Thyroid gland (tissue), 4 donors: ENCODE results near the gene ADAMTSL3. TPM values are rescaled to one million over a fixed set of nuclear protein-coding genes. Genes with fewer than 3 reads are reported as not detected.

Experiments
- DNase-seq, 2 donors: peaks; one replicate each; pipeline ENCODE4 v3.0.0-alpha.2; 2019
- H3K27ac ChIP-seq, 3 donors: fragments of 200-600 bp; sonication (generic); 1 replicate in 2 of 3; 2 replicates in 1 of 3; pipeline ENCODE4 v1.5.1; 2016 to 2019; ENCODE audit warnings: mild to moderate bottlenecking in 1 of 3, moderate library complexity in 1 of 3
- H3K27me3 ChIP-seq: fragments of 200-600 bp; sonication (generic); one replicate; pipeline ENCODE4 v1.5.1; 2019
- H3K36me3 ChIP-seq, 2 donors: fragments of 200-600 bp; sonication (generic); one replicate each; pipeline ENCODE4 v1.5.1; 2016 to 2019
- H3K4me1 ChIP-seq, 2 donors: fragments of 200-600 bp; sonication (generic); one replicate each; pipeline ENCODE4 v1.5.1; 2017 to 2019
- H3K4me3 ChIP-seq, 3 donors: fragments of 200-600 bp; sonication (generic); replicated peaks in 1 of 3; 1 replicate in 2 of 3; 2 replicates in 1 of 3; pipeline ENCODE4 v1.5.1; 2016; ENCODE audit warnings: mild to moderate bottlenecking in 1 of 3
- H3K9me3 ChIP-seq: fragments of 200-600 bp; sonication (generic); one replicate; pipeline ENCODE4 v1.5.1; 2017
- POLR2A ChIP-seq, 2 donors: fragments of 450-650 bp; IDR thresholded peaks; one replicate each; pipeline ENCODE4 v1.6.1; 2017; ENCODE audit warnings: antibody characterized with exemption in 2 of 2, mild to moderate bottlenecking in 2 of 2, moderate library complexity in 1 of 2
- WGBS, 2 donors: methylation state at CpG; one replicate each; pipeline ENCODE4 v1.1.5; 2017; 5-methylcytosine and 5-hydroxymethylcytosine counted together
- intact Hi-C: fragments of 100-400 bp; cut with DNase I; formaldehyde crosslinking; loops from one replicate; pipeline ENCODE4 v1.15.1; 2023
- total RNA-seq, 4 donors: library from RNA; depleted of rRNA; stranded (reverse); fragments of >200 nt; gene quantifications; one replicate each; pipeline ENCODE4 v1.2.3, GENCODE V29; 2016
- TF ChIP-seq, protein P1 (sequence below), 6 experiments: fragments of 200-600 bp in 3 of 6; fragments of 450-650 bp in 3 of 6; sonication (generic) in 3 of 6; IDR thresholded peaks; one replicate each; pipeline ENCODE4 v1.5.1; 2016 to 2019; ENCODE audit warnings: antibody characterized with exemption in 6 of 6, mild to moderate bottlenecking in 2 of 6, inconsistent platforms in 1 of 6, moderate library complexity in 1 of 6

The ADAMTSL3 gene
- total RNA-seq, 4 donors from 2014 or later = 5.5 to 14.8 (median 6.5) TPM

DNA sequence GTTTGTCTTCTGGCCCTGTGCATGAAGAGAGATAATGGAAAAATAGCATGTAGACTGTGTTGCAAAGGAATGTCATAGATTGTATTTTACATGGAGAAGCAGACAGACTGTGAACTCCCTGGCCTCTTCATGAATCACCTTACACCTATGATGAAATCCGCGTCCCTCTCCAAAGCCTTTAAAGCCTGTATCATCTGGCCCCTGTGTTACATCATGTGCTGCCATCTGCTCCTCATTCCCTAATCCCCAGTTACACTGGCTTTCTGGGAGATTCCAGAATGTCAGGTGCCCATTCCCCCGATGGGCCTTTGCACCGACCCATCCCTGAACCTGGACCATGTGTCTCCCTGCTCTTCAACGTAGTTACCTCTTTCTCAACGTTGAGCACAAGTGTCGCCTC, 190.8 kb downstream of the ADAMTSL3 start:
- intact Hi-C loops = loop anchor here (10.0 kb wide), 1 partner anchor 270 kb away; no protein-coding TSS in a partner anchor
- WGBS, 2 donors = 94% methylated on average over 7 of the region's 7 CpGs
- TF ChIP-seq, protein P1, sequence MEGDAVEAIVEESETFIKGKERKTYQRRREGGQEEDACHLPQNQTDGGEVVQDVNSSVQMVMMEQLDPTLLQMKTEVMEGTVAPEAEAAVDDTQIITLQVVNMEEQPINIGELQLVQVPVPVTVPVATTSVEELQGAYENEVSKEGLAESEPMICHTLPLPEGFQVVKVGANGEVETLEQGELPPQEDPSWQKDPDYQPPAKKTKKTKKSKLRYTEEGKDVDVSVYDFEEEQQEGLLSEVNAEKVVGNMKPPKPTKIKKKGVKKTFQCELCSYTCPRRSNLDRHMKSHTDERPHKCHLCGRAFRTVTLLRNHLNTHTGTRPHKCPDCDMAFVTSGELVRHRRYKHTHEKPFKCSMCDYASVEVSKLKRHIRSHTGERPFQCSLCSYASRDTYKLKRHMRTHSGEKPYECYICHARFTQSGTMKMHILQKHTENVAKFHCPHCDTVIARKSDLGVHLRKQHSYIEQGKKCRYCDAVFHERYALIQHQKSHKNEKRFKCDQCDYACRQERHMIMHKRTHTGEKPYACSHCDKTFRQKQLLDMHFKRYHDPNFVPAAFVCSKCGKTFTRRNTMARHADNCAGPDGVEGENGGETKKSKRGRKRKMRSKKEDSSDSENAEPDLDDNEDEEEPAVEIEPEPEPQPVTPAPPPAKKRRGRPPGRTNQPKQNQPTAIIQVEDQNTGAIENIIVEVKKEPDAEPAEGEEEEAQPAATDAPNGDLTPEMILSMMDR (IDR thresholded peaks at IDR 0.05) = no peak
- TF ChIP-seq POLR2A (IDR thresholded peaks at IDR 0.05) = no peak
- H3K4me3 ChIP-seq = no peak overlapping the region
- no peaks in the 10 kb centered on the region for H3K27me3 ChIP-seq
- H3K4me1 ChIP-seq = no peaks in the 10 kb centered on the region
- no peaks in the 10 kb centered on the region for H3K36me3 ChIP-seq
- no peak for DNase-seq
- no peak overlapping the region for H3K27ac ChIP-seq
- H3K9me3 ChIP-seq = no peaks in the 10 kb centered on the region

DNA sequence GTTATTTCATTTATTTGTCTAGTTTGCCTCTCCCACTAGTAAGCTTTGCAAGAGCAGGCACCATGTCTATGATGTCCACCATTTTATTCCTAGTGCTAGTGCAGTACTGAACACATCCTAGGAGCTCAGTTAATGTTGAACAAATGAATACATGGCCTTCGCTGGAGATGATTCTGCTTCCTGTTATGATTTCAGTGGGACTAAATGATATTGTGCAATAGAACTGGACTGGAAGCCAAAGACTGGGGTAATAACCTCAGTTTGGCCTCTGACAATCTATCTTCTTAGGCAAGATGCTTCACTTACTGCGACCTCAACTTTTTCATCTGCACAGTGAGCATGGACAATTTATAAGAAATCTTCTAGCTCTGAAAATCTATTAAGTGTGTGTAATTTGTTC, 191.3 kb downstream of the ADAMTSL3 start:
- intact Hi-C loops = loop anchor here (10.0 kb wide), 1 partner anchor 270 kb away; no protein-coding TSS in a partner anchor
- WGBS, 2 donors = 53 to 55% methylated on average over 2 of the region's 2 CpGs
- H3K27me3 ChIP-seq = no peaks in the 10 kb centered on the region
- DNase-seq = no peak
- TF ChIP-seq, protein P1 (IDR thresholded peaks at IDR 0.05) = no peak
- TF ChIP-seq POLR2A (IDR thresholded peaks at IDR 0.05) = no peak
- no peak overlapping the region for H3K4me3 ChIP-seq
- no peaks in the 10 kb centered on the region for H3K36me3 ChIP-seq
- H3K27ac ChIP-seq = no peak overlapping the region
- no peaks in the 10 kb centered on the region for H3K4me1 ChIP-seq
- H3K9me3 ChIP-seq = no peaks in the 10 kb centered on the region

DNA sequence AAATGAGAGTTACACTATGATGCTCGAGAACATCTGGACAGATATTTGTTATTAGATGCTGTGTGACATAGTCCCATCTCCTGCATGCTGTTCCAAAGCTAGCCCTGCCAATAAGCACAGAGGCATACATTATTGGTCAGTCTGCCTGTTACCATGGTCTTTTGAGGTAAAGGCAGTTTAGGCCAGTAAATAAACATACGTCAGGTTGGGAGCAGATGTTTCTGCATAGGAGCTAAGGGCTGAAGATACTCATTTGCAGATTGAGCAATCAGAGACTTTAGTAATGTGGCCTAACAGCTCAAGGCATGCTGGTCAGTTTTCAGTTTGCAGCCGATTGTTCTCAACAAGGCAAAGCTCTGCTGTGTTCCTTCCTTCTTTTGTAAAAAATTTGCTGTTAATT, 192.9 kb downstream of the ADAMTSL3 start:
- Histone ChIP-seq H3K27ac (no peak overlapping the region), H3K27me3 (no peaks in the 10 kb centered on the region), H3K36me3 (no peaks in the 10 kb centered on the region), H3K9me3 (no peaks in the 10 kb centered on the region), H3K4me1 (no peaks in the 10 kb centered on the region), H3K4me3 (no peak overlapping the region)
- WGBS, 2 donors = 77 to 86% methylated on average over 3 of the region's 3 CpGs
- TF ChIP-seq POLR2A (IDR thresholded peaks at IDR 0.05) = no peak
- TF ChIP-seq, protein P1 (IDR thresholded peaks at IDR 0.05) = no peak
- intact Hi-C loops = loop anchor here (10.0 kb wide), 1 partner anchor 272 kb away; no protein-coding TSS in a partner anchor
- no peak for DNase-seq

DNA sequence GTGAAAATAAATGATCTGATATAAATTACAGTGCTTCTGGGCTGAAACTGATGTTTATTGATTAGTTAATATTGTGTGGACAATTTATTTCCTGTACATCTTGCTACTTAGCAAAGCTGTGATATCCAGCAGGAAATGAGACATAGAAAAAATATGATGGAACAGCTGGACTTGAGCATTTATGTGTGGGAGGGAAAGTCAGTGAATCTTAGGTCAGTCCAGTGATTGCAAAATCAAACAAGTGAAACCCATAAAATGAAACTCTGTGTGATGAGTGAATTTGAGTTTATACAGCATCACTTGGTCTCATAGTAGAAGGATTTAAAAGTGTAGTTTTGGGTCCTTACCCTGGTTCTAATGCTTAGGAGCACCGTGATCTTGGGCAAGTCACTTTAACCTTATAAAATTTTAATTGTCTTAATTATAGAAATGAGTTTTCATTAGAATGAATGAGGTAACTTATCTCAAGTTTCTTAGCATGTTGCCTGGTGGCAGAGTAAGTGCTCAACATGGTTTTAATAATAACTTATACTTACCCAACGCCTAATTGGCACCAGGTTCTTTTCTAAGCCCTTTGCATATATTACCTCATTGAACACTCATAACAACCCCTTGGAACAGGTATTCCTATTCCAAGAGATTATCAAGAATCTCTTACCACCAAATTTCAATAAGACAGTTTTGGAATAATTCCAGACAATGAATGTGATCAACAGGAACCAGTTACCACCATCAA, 194.6 kb downstream of the ADAMTSL3 start:
- Histone ChIP-seq H3K9me3 (no peaks in the 10 kb centered on the region), H3K36me3 (no peaks in the 10 kb centered on the region), H3K4me1 (no peaks in the 10 kb centered on the region), H3K27me3 (no peaks in the 10 kb centered on the region), H3K27ac (no peak overlapping the region), H3K4me3 (no peak overlapping the region)
- no peak for DNase-seq
- TF ChIP-seq, protein P1 (IDR thresholded peaks at IDR 0.05) = no peak
- no peak for TF ChIP-seq POLR2A (IDR thresholded peaks at IDR 0.05)
- intact Hi-C loops = loop anchor here (10.0 kb wide), 1 partner anchor 274 kb away; no protein-coding TSS in a partner anchor
- 66 to 79% methylated on average over 2 of the region's 2 CpGs for WGBS, 2 donors

DNA sequence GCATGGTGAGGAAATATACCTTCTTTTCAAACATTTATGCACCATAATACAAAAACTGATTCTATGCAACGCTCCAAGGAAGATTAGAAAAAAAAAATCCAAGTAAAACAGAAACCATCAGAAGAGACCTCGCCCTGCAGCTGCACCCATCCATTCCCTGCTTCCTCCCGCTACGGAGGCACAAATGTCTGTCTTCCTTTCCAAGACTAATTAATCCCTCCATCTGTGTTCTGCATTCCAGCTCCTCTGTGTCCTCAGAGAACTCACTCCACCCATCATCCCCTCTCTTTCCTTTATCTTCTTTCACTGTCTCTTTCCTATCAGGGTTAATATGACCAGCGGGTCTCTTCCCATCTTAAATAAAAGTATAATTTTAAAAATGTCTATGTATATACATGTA, 196.1 kb downstream of the ADAMTSL3 start:
- 67 to 73% methylated on average over 5 of the region's 5 CpGs for WGBS, 2 donors

More for the DNA sequence above, 196.1 kb downstream of the ADAMTSL3 start:
- TF ChIP-seq POLR2A (IDR thresholded peaks at IDR 0.05) = no peak
- TF ChIP-seq, protein P1 (IDR thresholded peaks at IDR 0.05) = no peak
- no peak for DNase-seq
- H3K4me3 ChIP-seq = no peak overlapping the region
- no peaks in the 10 kb centered on the region for H3K9me3 ChIP-seq
- H3K4me1 ChIP-seq = no peaks in the 10 kb centered on the region
- no peaks in the 10 kb centered on the region for H3K27me3 ChIP-seq
- no peaks in the 10 kb centered on the region for H3K36me3 ChIP-seq
- intact Hi-C loops = no loop called here
- no peak overlapping the region for H3K27ac ChIP-seq
